ENCODE measurements around the gene TMEM255B.

Gene TMEM255B

GRCh38 chr13:113818700-113819295, 59.8 kb downstream of the TMEM255B start:
- TF ChIP-seq CTCF (conservative IDR thresholded peaks at IDR 0.05): no peak
- no peak overlapping the region for H3K27ac ChIP-seq

- TF ChIP-seq CTCF (conservative IDR thresholded peaks at IDR 0.05): no peak
- no peak overlapping the region for H3K27ac ChIP-seq
Observed at GRCh38 chr13:113819341-113819730, 60.3 kb downstream of the TMEM255B start.

DNA sequence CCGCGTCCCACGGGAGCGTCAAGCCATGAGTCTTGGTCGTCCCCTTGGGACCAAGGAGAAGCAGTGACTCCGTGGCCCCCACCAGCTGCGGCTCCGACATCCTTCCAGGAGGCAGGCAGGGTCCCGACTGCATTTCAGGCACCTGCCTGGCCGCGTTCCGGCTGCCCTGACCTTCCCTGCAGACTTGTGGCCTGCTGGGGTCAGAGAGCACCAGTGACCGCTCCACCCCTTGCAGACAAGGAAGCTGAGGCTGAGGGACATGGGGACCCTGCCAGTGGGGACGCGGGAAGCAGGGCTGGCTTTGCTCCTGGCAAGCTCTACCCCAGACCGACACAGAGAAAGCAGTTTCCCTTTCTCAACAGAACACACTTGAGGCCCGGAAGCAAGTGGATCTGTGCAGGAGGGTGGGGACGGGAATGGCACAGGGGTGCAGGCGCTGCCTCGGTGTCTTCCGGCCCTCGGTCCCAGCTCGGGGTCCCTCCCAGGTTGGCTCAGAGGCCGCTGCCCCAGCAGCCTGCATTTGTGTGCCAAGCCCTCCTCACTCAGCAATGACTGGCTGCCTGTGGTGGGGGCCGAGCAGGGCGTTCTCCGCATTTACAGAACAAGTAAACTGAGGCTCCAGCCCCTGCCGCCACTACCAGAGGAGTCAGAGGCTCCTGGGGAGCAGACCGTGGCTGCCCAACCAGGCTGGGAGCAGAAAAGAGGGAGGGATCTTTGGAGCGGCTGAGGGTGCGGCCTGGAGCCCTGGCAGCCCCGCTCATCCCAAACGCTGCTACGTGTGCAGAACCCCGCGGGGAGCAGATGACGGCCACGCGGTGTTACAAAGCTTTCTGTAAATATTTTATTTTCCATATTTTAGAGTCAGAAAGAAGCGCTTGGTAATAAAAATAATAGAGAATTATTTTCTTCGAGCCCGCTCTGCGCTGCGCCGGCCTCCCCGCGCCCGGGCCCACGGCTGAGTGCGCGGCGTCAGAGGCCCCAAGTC, 61.0 kb downstream of the TMEM255B start:
- no peak overlapping the region for H3K27ac ChIP-seq

DNA sequence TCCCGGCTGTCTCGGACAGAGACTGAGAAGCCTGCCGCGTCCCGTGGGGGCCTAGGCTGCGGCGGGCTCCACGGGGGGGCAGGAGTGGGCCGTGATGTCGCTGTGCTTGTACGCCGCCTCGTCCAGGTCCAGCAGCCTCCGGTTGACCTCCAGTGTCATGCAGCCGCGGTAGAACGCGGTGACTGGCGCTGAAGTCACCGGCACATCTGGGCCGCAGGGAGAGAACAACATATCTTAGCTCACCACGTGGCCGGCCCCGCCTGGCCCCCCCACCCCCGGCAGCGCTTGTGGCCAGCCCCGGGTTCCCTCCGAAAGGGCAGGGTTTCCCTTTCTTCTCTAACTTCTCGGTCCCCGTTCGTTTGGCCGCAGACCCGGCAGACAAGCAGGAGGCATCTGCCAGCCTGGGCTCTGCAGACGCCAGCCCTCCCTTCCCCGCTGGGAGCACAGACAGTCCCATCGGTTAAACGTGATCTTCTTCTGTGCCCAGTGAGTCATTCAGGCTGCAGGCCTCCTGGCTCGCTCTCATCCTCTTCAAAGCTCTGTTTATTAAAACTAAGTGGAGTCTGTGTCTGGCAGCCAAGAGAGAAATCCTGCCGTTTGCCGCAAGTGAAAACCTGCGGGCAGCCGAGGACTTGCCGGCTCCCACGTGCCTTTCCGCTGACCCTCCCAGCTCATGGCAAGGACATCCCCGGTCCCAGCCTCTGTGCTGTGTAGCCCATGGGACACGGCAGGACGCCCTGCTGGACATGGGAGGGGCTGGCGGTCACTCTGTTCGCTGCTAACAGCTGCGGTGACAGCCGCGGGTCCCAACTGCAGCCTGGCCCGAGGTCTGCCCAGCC, 62.0 kb downstream of the TMEM255B start:
- no peak for TF ChIP-seq CTCF (conservative IDR thresholded peaks at IDR 0.05)
- no peak overlapping the region for H3K27ac ChIP-seq

More for the DNA sequence above, 61.0 kb downstream of the TMEM255B start:
- TF ChIP-seq CTCF (conservative IDR thresholded peaks at IDR 0.05): no peak

GRCh38 chr13:113821847-113822246, 62.8 kb downstream of the TMEM255B start:
- no peak overlapping the region for H3K27ac ChIP-seq
- TF ChIP-seq CTCF (conservative IDR thresholded peaks at IDR 0.05): no peak

- no peak overlapping the region for H3K27ac ChIP-seq
- TF ChIP-seq CTCF (conservative IDR thresholded peaks at IDR 0.05): no peak
Observed at GRCh38 chr13:113822266-113822665, 63.2 kb downstream of the TMEM255B start.
